Measurements from ENCODE around the gene MACROD1. TPM values are rescaled to one million over a fixed set of nuclear protein-coding genes. Genes with fewer than 3 reads are reported as not detected.

MACROD1 gene
- total and polyA plus RNA-seq, 2 donors (not counting 1 experiment from before 2014, with no cell fraction given), result 2.7 to 8.6 TPM

DNA sequence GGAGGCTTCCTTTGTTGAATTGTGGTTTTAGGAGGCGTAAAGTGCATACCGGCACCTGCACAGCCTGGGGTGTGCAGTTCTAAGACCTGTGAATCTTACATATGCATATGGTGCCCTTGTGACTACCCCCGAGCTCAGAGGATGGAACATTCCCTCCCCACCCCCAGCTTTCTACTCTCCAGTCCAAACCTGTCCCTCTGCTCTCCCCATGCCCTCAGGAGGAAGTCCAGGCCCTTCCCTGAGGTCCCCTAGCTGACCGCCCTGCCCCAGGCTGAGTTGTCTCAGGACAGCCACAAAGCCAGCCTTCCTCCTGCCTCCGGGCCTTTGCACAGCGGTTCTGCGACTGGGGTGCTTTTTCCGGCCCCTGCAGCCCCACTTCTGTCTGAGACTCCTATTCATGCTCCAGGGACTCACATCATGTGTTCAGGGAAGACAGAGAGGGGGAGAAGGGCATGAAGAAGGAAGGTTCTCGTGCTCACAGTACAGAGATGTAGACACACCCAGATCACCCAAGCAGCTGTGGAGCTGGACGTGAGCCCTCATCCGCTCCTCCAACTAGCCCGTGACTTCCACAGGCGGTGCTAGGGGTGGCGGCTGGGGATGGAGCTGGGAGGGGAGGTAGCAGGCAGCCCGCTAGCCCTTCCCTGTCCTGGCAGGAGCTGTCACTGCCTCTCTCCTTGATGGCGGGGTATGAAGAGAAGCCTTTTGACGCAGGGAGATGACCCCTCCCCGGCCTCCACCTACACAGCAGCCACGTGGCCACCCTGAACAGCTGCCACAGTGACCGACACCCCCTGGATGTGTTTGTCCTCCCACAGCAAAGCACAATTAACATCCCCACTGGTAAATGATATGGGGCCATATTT, 79.4 kb downstream of the MACROD1 start:
- CTCF ChIA-PET, result no interaction called here
- DNase-seq, result no peak
- 89% methylated on average over 10 of the region's 20 CpGs for WGBS (ENCODE audit: insufficient coverage)

More for the DNA sequence above, 79.4 kb downstream of the MACROD1 start:
- Mint-ChIP-seq H3K9me3 (ENCODE audit: insufficient read depth) (no peaks in the 10 kb centered on the region), H3K27me3 (peaks cover 4% of the 10 kb centered on the region), H3K4me3 (no peak overlapping the region), H3K4me1 (no peaks in the 10 kb centered on the region), H3K27ac (no peak overlapping the region)
- no peak overlapping the region for H3K4me3 ChIP-seq (ENCODE audit: control extremely low read depth in 1 of 5, extremely low read depth in 1 of 5, insufficient read depth in 1 of 5, low read depth in 2 of 5, low read length in 4 of 5)
- H3K27me3 ChIP-seq (replicated peaks in 1 of 4; ENCODE audit: control extremely low read depth in 1 of 4, control insufficient read depth in 3 of 4, insufficient read depth in 4 of 4, low read length in 3 of 4), result peaks cover 0 to 2% (median 0%) of the 10 kb centered on the region in 4 experiments
- no peak overlapping the region for H3K4me2 ChIP-seq (replicated peaks; ENCODE audit: low read depth, low read length, poor library complexity, severe bottlenecking)
- POLR2A ChIA-PET, result no interaction called here
- TF ChIP-seq EZH2 (IDR thresholded peaks at IDR 0.05; ENCODE audit: borderline replicate concordance, insufficient read depth, low read depth, low read length, poor library complexity, severe bottlenecking) (no peak), CTCF (IDR thresholded peaks at IDR 0.05) (no peak)
- no peak overlapping the region for H3K9ac ChIP-seq (ENCODE audit: low read length)
- no peaks in the 10 kb centered on the region for H3K36me3 ChIP-seq (replicated peaks in 1 of 2; ENCODE audit: control extremely low read depth in 1 of 2, control insufficient read depth in 1 of 2, extremely low read depth in 1 of 2, insufficient read depth in 2 of 2, low read length in 1 of 2)
- H3K4me1 ChIP-seq (ENCODE audit: control insufficient read depth in 2 of 2, insufficient read depth in 2 of 2, low read length in 2 of 2), result no peaks in the 10 kb centered on the region
- no peak overlapping the region for H3K27ac ChIP-seq (ENCODE audit: low read length in 2 of 2)
- H3K79me2 ChIP-seq (ENCODE audit: control insufficient read depth, insufficient read depth, low read length), result no peaks in the 10 kb centered on the region
- intact Hi-C loops (cut with micrococcal nuclease), result no loop called here
- no peaks in the 10 kb centered on the region for H4K20me1 ChIP-seq (ENCODE audit: control insufficient read depth, insufficient read depth, low read length, poor library complexity, severe bottlenecking)
- no peak for ATAC-seq (ENCODE audit: low read depth)
- no peak overlapping the region for H2AFZ ChIP-seq (ENCODE audit: insufficient read depth, low read depth, low read length, poor library complexity, severe bottlenecking)
- H3K9me3 ChIP-seq (ENCODE audit: control extremely low read depth in 1 of 3, control insufficient read depth in 2 of 3, insufficient read depth in 1 of 3, low read length in 2 of 3), result no peaks in the 10 kb centered on the region

Measured in B cell (primary cell).